Measurements from ENCODE around the gene MARCHF2. TPM values are rescaled to one million over a fixed set of nuclear protein-coding genes. Genes with fewer than 3 reads are reported as not detected.

The MARCHF2 gene
- total RNA-seq, 2 donors from 2014 or later = 222 to 270 TPM

DNA sequence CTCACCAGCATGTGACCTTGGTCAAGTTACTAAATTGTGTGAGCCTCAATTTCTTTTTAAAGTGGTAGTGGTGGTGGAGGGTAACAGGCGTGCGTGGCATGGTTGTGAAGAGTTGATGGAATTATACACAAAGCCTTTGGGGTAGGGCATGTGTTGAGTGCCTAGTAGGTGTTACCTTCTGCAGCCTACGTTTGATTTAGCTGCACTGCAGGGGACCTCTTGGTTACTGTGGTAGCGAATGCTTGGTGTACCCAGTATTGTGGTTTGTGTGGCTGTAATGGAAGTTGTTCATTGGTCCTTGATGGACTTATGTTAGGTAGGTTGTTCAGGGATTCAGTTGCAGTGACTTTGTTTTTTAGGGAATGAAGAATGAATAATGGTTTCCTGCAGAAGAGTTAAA, 64.8 kb downstream of the MARCHF2 start:
- DNase-seq (ENCODE audit: low spot score) = no peak
- peaks cover 2 to 51% of the 10 kb centered on the region in 2 donors for H3K4me1 ChIP-seq
- no peaks in the 10 kb centered on the region for H3K27me3 ChIP-seq
- H3K9me3 ChIP-seq = no peaks in the 10 kb centered on the region
- no peak overlapping the region for H3K4me3 ChIP-seq
- H3K27ac ChIP-seq = no peak overlapping the region
- peaks cover 54% of the 10 kb centered on the region for H3K36me3 ChIP-seq
- TF ChIP-seq CTCF (IDR thresholded peaks at IDR 0.05) = no peak

GRCh38 chr19:8478598-8478997, 65.5 kb downstream of the MARCHF2 start:
- Histone ChIP-seq H3K4me1 (peaks cover 2 to 53% of the 10 kb centered on the region in 2 donors), H3K4me3 (no peak overlapping the region), H3K27me3 (no peaks in the 10 kb centered on the region), H3K36me3 (peaks cover 54% of the 10 kb centered on the region), H3K9me3 (no peaks in the 10 kb centered on the region), H3K27ac (no peak overlapping the region)
- no peak for TF ChIP-seq CTCF (IDR thresholded peaks at IDR 0.05)
- DNase-seq (ENCODE audit: low spot score) = no peak

- no peak overlapping the region for H3K27ac ChIP-seq
- H3K9me3 ChIP-seq = no peaks in the 10 kb centered on the region
- peaks cover 55% of the 10 kb centered on the region for H3K36me3 ChIP-seq
- no peak for DNase-seq (ENCODE audit: low spot score)
- no peak for TF ChIP-seq CTCF (IDR thresholded peaks at IDR 0.05)
- H3K4me1 ChIP-seq = peaks cover 2 to 52% of the 10 kb centered on the region in 2 donors
- no peak overlapping the region for H3K4me3 ChIP-seq
- no peaks in the 10 kb centered on the region for H3K27me3 ChIP-seq
These were observed 68.1 kb downstream of the MARCHF2 start for GRCh38 chr19:8481201-8481600.

DNA sequence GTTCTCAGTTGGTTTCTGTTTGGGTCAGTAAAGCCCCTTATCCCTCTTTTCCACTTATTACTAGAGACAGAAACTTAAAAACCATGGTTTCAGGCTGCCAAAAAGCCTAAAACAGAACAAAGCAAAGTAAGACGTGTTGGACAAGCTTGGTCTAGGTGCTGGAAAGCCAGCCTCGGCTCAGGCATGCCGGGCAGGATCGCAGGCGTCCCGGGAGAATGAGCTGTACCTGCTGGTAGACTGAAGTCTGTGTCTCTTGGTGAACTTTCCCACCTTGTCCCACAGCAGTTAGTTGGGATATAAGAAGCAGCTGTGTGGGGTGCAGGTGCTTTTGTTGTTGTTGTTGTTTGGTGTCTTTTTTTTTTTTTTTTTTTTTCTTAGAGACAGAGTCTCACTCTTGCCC, 68.5 kb downstream of the MARCHF2 start:
- peaks cover 2 to 48% of the 10 kb centered on the region in 2 donors for H3K4me1 ChIP-seq
- TF ChIP-seq CTCF (IDR thresholded peaks at IDR 0.05) = no peak

GRCh38 chr19:8482696-8483095, 69.6 kb downstream of the MARCHF2 start:
- TF ChIP-seq CTCF (IDR thresholded peaks at IDR 0.05) = no peak
- Histone ChIP-seq H3K4me1 (peaks cover 2 to 44% of the 10 kb centered on the region in 2 donors), H3K4me3 (no peak overlapping the region), H3K36me3 (peaks cover 61% of the 10 kb centered on the region), H3K27ac (no peak overlapping the region), H3K9me3 (no peaks in the 10 kb centered on the region), H3K27me3 (no peaks in the 10 kb centered on the region)
- no peak for DNase-seq (ENCODE audit: low spot score)

More for the DNA sequence above, 68.5 kb downstream of the MARCHF2 start:
- Histone ChIP-seq H3K36me3 (peaks cover 55% of the 10 kb centered on the region), H3K9me3 (no peaks in the 10 kb centered on the region), H3K4me3 (no peak overlapping the region), H3K27me3 (no peaks in the 10 kb centered on the region), H3K27ac (no peak overlapping the region)
- no peak for DNase-seq (ENCODE audit: low spot score)

GRCh38 chr19:8483165-8483564, 70.1 kb downstream of the MARCHF2 start:
- TF ChIP-seq CTCF (IDR thresholded peaks at IDR 0.05) = no peak
- Histone ChIP-seq H3K36me3 (peaks cover 66% of the 10 kb centered on the region), H3K27me3 (no peaks in the 10 kb centered on the region), H3K27ac (no peak overlapping the region), H3K4me1 (peaks cover 2 to 40% of the 10 kb centered on the region in 2 donors), H3K9me3 (no peaks in the 10 kb centered on the region), H3K4me3 (no peak overlapping the region)
- no peak for DNase-seq (ENCODE audit: low spot score)

Data from right atrium auricular region (tissue), 2 donors.